BE2C (cell line): Measurements from ENCODE around the gene WWOX.

Experiments used
- DNase-seq: peaks from one replicate; pipeline ENCODE4 v3.0.0-alpha.2; 2020
- H3K27me3 ChIP-seq: fragments of 250-450 bp; sonication (Bioruptor Pico); 2 replicates; pipeline ENCODE4 v1.5.1; 2020; ENCODE audit warnings: mild to moderate bottlenecking
- H3K36me3 ChIP-seq: fragments of 250-450 bp; sonication (Bioruptor Pico); 2 replicates; pipeline ENCODE4 v1.5.1; 2020; ENCODE audit warnings: mild to moderate bottlenecking
- H3K4me1 ChIP-seq: fragments of 250-450 bp; sonication (Bioruptor Pico); 2 replicates; pipeline ENCODE4 v1.5.1; 2020
- H3K4me3 ChIP-seq: 2 replicates; pipeline ENCODE4 v1.5.1; 2011; ENCODE audit warnings: low read depth, low read length
- H3K9me3 ChIP-seq: fragments of 250-450 bp; sonication (Bioruptor Pico); 2 replicates; pipeline ENCODE4 v1.5.1; 2020
- CTCF ChIP-seq: IDR thresholded peaks from 2 replicates; pipeline ENCODE4 v1.5.1; 2012; ENCODE audit warnings: mild to moderate bottlenecking, low read depth, low read length

WWOX gene

GRCh38 chr16:78310990-78311561 is 211.6 kb downstream of the WWOX start:
- TF ChIP-seq CTCF = no peak
- Histone ChIP-seq H3K36me3 (no peaks in the 10 kb centered on the region), H3K9me3 (no peaks in the 10 kb centered on the region; the same call in 1 of the 2 replicates), H3K4me1 (no peaks in the 10 kb centered on the region), H3K27me3 (no peaks in the 10 kb centered on the region), H3K4me3 (no peak overlapping the region)
- DNase-seq = no peak

- no peaks in the 10 kb centered on the region for H3K36me3 ChIP-seq
- no peak for DNase-seq
Observed at GRCh38 chr16:78311831-78312230, 212.4 kb downstream of the WWOX start.

GRCh38 chr16:78317564-78318240 is 218.2 kb downstream of the WWOX start:
- TF ChIP-seq CTCF = no peak
- DNase-seq = no peak
- H3K4me3 ChIP-seq = no peak overlapping the region
- no peaks in the 10 kb centered on the region for H3K36me3 ChIP-seq
- H3K9me3 ChIP-seq = no peaks in the 10 kb centered on the region
- H3K4me1 ChIP-seq = no peaks in the 10 kb centered on the region
- H3K27me3 ChIP-seq = no peaks in the 10 kb centered on the region

More at GRCh38 chr16:78311831-78312230, 212.4 kb downstream of the WWOX start:
- TF ChIP-seq CTCF = no peak
- Histone ChIP-seq H3K27me3 (no peaks in the 10 kb centered on the region), H3K4me3 (no peak overlapping the region), H3K9me3 (no peaks in the 10 kb centered on the region; the same call in 1 of the 2 replicates), H3K4me1 (no peaks in the 10 kb centered on the region)

GRCh38 chr16:78321620-78322360 is 222.3 kb downstream of the WWOX start:
- Histone ChIP-seq H3K36me3 (no peaks in the 10 kb centered on the region), H3K9me3 (no peaks in the 10 kb centered on the region), H3K27me3 (no peaks in the 10 kb centered on the region), H3K4me3 (no peak overlapping the region), H3K4me1 (no peaks in the 10 kb centered on the region)
- no peak for DNase-seq
- TF ChIP-seq CTCF = no peak

GRCh38 chr16:78323315-78323714 is 223.9 kb downstream of the WWOX start:
- Histone ChIP-seq H3K9me3 (no peaks in the 10 kb centered on the region), H3K27me3 (no peaks in the 10 kb centered on the region), H3K4me1 (no peaks in the 10 kb centered on the region), H3K4me3 (no peak overlapping the region), H3K36me3 (no peaks in the 10 kb centered on the region)
- no peak for DNase-seq
- TF ChIP-seq CTCF = no peak
